Measurements from ENCODE around the gene KYNU.

Gene KYNU

GRCh38 chr2:142961202-142961601 lies 83.7 kb downstream of the KYNU start:
- no peak for DNase-seq (ENCODE audit: low read depth)
- TF ChIP-seq CTCF (conservative IDR thresholded peaks at IDR 0.05; ENCODE audit: low read depth, low read length): no peak
- H3K4me3 ChIP-seq (ENCODE audit: low read depth, low read length): no peak overlapping the region

- TF ChIP-seq CTCF (conservative IDR thresholded peaks at IDR 0.05; ENCODE audit: low read depth, low read length): no peak
- no peak overlapping the region for H3K4me3 ChIP-seq (ENCODE audit: low read depth, low read length)
- DNase-seq (ENCODE audit: low read depth): peak; percentile 56
These were observed 88.0 kb downstream of the KYNU start for GRCh38 chr2:142965443-142965842.

GRCh38 chr2:142966284-142966683 lies 88.8 kb downstream of the KYNU start:
- no peak for TF ChIP-seq CTCF (conservative IDR thresholded peaks at IDR 0.05; ENCODE audit: low read depth, low read length)
- H3K4me3 ChIP-seq (ENCODE audit: low read depth, low read length): no peak overlapping the region
- no peak for DNase-seq (ENCODE audit: low read depth)

- DNase-seq (ENCODE audit: low read depth): no peak
- H3K4me3 ChIP-seq (ENCODE audit: low read depth, low read length): no peak overlapping the region
- no peak for TF ChIP-seq CTCF (conservative IDR thresholded peaks at IDR 0.05; ENCODE audit: low read depth, low read length)
These were observed 89.6 kb downstream of the KYNU start for GRCh38 chr2:142967060-142967459.

GRCh38 chr2:142973160-142973821 lies 95.8 kb downstream of the KYNU start:
- DNase-seq (ENCODE audit: low read depth): no peak
- H3K4me3 ChIP-seq (ENCODE audit: low read depth, low read length): no peak overlapping the region
- TF ChIP-seq CTCF (conservative IDR thresholded peaks at IDR 0.05; ENCODE audit: low read depth, low read length): no peak

GRCh38 chr2:142973822-142974207 lies 96.4 kb downstream of the KYNU start:
- H3K4me3 ChIP-seq (ENCODE audit: low read depth, low read length): no peak overlapping the region
- no peak for TF ChIP-seq CTCF (conservative IDR thresholded peaks at IDR 0.05; ENCODE audit: low read depth, low read length)
- DNase-seq (ENCODE audit: low read depth): no peak

GRCh38 chr2:142974288-142975024 lies 97.0 kb downstream of the KYNU start:
- TF ChIP-seq CTCF (conservative IDR thresholded peaks at IDR 0.05; ENCODE audit: low read depth, low read length): no peak
- no peak overlapping the region for H3K4me3 ChIP-seq (ENCODE audit: low read depth, low read length)
- DNase-seq (ENCODE audit: low read depth): peak; percentile 58
